ENCODE results near the gene HIRA.

HIRA gene

DNA sequence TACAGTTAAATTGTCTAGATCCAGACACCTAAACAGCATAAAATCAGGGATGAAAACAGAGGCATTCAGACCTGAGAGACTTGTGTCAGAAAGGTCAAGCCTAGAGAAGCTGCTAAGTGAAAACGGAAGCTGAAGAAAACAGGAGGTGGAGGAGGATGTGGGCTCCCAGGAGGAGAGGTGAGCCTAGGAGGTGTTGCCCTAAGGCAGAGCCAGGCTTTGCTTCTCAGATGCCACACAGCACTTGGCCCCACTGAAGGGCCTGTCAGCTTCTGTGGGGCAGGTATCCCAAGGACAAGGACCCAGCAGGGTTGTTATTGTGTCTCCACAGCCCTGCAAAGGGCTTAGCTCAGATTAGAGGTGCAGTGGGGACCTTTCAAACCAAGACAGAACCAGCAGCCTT, 33.0 kb upstream of the HIRA start:
- in situ Hi-C loops (cut with HindIII; ENCODE audit: low sequenced_read_pairs) = no loop called here
- no peak overlapping the region for H3K4me3 ChIP-seq (ENCODE audit: low read depth, low read length)
- TF ChIP-seq, protein P1, sequence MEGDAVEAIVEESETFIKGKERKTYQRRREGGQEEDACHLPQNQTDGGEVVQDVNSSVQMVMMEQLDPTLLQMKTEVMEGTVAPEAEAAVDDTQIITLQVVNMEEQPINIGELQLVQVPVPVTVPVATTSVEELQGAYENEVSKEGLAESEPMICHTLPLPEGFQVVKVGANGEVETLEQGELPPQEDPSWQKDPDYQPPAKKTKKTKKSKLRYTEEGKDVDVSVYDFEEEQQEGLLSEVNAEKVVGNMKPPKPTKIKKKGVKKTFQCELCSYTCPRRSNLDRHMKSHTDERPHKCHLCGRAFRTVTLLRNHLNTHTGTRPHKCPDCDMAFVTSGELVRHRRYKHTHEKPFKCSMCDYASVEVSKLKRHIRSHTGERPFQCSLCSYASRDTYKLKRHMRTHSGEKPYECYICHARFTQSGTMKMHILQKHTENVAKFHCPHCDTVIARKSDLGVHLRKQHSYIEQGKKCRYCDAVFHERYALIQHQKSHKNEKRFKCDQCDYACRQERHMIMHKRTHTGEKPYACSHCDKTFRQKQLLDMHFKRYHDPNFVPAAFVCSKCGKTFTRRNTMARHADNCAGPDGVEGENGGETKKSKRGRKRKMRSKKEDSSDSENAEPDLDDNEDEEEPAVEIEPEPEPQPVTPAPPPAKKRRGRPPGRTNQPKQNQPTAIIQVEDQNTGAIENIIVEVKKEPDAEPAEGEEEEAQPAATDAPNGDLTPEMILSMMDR (IDR thresholded peaks at IDR 0.05; ENCODE audit: low read depth, low read length) = no peak
- no peak for DNase-seq (ENCODE audit: low read depth, low spot score)

DNA sequence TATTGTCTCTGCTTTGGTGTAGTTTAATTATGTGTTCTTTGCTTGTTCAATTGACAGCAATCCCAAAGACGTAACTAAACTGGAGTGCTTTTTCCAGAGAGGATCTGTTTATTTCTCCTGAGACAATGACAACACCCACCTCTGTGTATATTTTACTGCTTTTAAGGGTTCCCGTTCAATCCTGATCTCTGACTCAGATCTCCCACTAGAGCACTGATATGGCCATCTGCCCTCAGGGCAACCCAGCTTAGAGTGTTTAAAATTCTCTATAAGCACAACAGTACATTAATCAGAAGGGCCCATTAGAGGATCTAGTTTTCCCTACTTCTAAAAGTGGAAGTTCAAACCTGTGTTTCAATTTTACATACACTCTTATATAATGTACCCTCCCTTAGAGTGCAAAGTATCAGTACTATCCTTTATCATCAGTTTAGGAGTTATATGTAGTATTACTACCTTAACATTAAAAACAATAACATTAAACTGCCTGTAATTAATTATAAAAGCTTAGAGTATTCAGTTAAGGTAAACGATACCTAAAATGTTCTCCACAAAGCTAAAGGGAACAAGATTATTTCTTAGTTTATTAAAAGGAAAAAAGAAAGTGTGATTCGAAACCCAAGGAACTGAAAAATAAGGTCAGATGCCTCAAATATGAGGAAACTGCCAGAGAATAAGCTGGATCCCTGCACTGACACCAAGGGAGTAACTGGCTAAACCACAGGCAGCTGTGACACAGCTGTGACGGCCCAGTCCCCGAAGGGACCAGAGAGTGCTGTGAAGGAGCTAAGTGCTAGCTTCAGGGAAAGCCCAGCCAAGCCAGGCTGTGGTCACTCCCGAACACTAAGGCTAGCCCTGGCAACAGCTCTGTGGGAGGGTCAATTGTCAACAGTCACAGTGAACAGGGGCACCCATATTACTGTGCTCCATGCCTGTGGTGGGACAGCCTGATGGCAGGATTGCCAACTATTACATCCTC, 32.2 kb upstream of the HIRA start:
- in situ Hi-C loops (cut with HindIII; ENCODE audit: low sequenced_read_pairs) = no loop called here
- no peak overlapping the region for H3K4me3 ChIP-seq (ENCODE audit: low read depth, low read length)
- TF ChIP-seq, protein P1 (IDR thresholded peaks at IDR 0.05; ENCODE audit: low read depth, low read length) = no peak
- peak; percentile 9 for DNase-seq (ENCODE audit: low read depth, low spot score)

DNA sequence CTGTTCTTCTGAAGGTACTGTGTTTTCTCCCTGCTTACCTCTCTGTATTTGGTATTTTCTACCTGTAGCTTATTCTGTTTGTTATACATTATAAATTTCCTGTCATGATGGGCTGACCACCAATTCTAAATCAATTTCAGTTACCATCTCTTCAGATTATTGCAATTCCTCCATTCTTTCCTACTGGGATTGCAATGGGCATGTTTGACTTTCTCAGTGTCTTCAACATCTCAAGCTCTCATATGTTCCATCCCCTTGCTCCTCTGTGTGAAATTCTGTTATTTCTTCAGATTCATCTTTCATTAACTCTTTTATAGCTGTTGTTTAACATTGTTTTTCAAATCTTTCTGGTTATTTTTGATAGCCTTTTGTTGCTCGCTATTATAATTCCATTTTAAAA, 31.5 kb upstream of the HIRA start:
- TF ChIP-seq, protein P1 (IDR thresholded peaks at IDR 0.05; ENCODE audit: low read depth, low read length) = no peak
- in situ Hi-C loops (cut with HindIII; ENCODE audit: low sequenced_read_pairs) = no loop called here
- no peak overlapping the region for H3K4me3 ChIP-seq (ENCODE audit: low read depth, low read length)
- no peak for DNase-seq (ENCODE audit: low read depth, low spot score)

DNA sequence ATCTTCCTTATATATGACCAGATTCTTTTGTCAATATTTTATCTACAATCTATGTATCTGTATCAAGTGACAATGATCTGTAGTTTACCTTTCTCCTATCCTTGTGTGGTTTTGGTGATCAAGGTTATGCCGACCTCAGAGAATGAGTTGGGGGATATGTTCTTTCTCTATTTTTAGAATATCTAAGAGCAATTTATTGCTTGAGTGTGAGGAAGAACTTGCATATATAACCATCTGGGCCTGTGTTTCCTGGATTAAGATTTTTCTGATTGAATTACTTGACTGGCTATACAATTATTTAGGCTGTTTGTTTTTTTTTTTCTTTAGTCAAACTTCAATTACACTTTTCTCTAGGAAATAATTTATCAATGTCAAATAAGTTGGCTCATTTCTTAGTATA, 30.0 kb upstream of the HIRA start:
- in situ Hi-C loops (cut with HindIII; ENCODE audit: low sequenced_read_pairs) = no loop called here
- TF ChIP-seq, protein P1 (IDR thresholded peaks at IDR 0.05; ENCODE audit: low read depth, low read length) = no peak
- DNase-seq (ENCODE audit: low read depth, low spot score) = no peak
- no peak overlapping the region for H3K4me3 ChIP-seq (ENCODE audit: low read depth, low read length)

DNA sequence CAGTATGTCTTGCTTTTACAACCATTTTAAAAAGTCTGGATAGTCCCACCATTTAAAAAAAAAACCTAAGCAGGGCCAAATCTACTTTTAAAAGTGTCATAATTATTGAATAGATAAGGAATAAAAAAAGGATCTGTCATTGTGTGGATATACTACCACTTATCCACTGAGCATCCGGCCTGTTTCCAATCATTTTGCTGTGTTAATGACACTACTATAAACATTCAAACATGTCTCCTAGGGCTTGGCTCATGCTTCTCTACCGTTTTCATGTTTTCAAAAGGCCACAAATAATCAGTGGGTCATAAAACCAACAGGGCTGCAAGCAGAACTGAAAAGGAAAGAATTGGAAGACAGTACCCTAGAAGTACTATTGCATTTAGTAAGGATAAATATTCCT, 28.5 kb upstream of the HIRA start:
- in situ Hi-C loops (cut with HindIII; ENCODE audit: low sequenced_read_pairs) = no loop called here
- TF ChIP-seq, protein P1 (IDR thresholded peaks at IDR 0.05; ENCODE audit: low read depth, low read length) = no peak
- no peak for DNase-seq (ENCODE audit: low read depth, low spot score)
- H3K4me3 ChIP-seq (ENCODE audit: low read depth, low read length) = no peak overlapping the region

DNA sequence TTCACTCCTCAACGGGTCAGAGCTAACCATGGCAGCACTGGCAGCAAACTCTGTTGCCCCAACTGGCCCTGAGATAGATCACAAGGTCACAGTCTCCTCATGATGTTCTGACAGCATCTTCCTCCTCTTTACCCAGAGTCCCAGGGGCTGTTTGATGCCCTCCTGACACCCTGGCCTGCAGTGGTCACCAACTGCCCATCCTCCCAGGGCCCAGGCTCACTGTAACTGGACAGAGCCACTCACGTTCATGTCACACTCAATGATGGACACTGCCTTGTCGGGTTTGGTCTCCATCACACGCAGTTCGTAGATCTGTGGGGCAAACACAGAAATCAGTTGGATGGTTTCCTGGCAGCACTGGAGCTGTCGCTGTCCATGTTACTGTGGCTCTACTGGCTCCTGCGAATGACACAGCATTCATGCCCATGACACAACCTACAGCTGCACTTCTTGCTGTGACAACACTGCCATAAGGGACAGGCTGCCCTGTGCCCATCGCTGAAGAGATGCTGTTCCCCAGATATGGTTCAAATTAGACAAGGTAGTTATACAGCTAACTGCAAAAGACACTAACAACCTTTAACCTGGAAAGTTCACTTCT, 26.4 kb upstream of the HIRA start:
- TF ChIP-seq, protein P1 (IDR thresholded peaks at IDR 0.05; ENCODE audit: low read depth, low read length) = no peak
- no peak overlapping the region for H3K4me3 ChIP-seq (ENCODE audit: low read depth, low read length)
- in situ Hi-C loops (cut with HindIII; ENCODE audit: low sequenced_read_pairs) = no loop called here
- DNase-seq (ENCODE audit: low read depth, low spot score) = no peak

All from astrocyte of the spinal cord (primary cell).